ENCODE measurements around the gene MAD1L1.

The MAD1L1 gene

GRCh38 chr7:2131800-2132199, 100.9 kb downstream of the MAD1L1 start:
- DNase-seq, result no peak

- DNase-seq, result no peak
Observed at GRCh38 chr7:2131341-2131740, 101.4 kb downstream of the MAD1L1 start.

- DNase-seq, result no peak
Observed at GRCh38 chr7:2130096-2130375, 102.7 kb downstream of the MAD1L1 start.

GRCh38 chr7:2129323-2130095, 103.2 kb downstream of the MAD1L1 start:
- no peak for DNase-seq

- DNase-seq, result no peak
Observed at GRCh38 chr7:2128601-2129322, 104.0 kb downstream of the MAD1L1 start.

- no peak for DNase-seq
Observed at GRCh38 chr7:2126621-2127020, 106.1 kb downstream of the MAD1L1 start.

- DNase-seq, result no peak
Observed at GRCh38 chr7:2125931-2126330, 106.8 kb downstream of the MAD1L1 start.

- DNase-seq, result no peak
Observed at GRCh38 chr7:2124604-2125345, 108.0 kb downstream of the MAD1L1 start.

GRCh38 chr7:2123916-2124315, 108.8 kb downstream of the MAD1L1 start:
- DNase-seq, result no peak

- no peak for DNase-seq
Observed at GRCh38 chr7:2123360-2123759, 109.4 kb downstream of the MAD1L1 start.

- no peak for DNase-seq
Observed at GRCh38 chr7:2122651-2123050, 110.1 kb downstream of the MAD1L1 start.

GRCh38 chr7:2120841-2121830, 111.6 kb downstream of the MAD1L1 start:
- no peak for DNase-seq

GRCh38 chr7:2120251-2120660, 112.5 kb downstream of the MAD1L1 start:
- no peak for DNase-seq

- DNase-seq, result no peak
Observed at GRCh38 chr7:2118630-2119190, 114.0 kb downstream of the MAD1L1 start.

GRCh38 chr7:2118056-2118455, 114.7 kb downstream of the MAD1L1 start:
- DNase-seq, result no peak

GRCh38 chr7:2117646-2118045, 115.1 kb downstream of the MAD1L1 start:
- DNase-seq, result no peak

GRCh38 chr7:2116989-2117591, 115.7 kb downstream of the MAD1L1 start:
- DNase-seq, result peak in 11 of 14 donors; percentile 19 to 69 (median 49)

- no peak for DNase-seq
Observed at GRCh38 chr7:2116448-2116810, 116.3 kb downstream of the MAD1L1 start.

- peak in 1 of 14 donors; percentile 75 for DNase-seq
Observed at GRCh38 chr7:2115760-2116447, 116.8 kb downstream of the MAD1L1 start.

GRCh38 chr7:2114926-2115759, 117.6 kb downstream of the MAD1L1 start:
- no peak for DNase-seq

Data from C1 segment of cervical spinal cord (tissue), 14 donors.